T-cell (primary cell): Measurements from ENCODE around the gene GRID2. TPM values are rescaled to one million over a fixed set of nuclear protein-coding genes. Genes with fewer than 3 reads are reported as not detected.
"Not testable (repeated sequence)": the region's sequence is repeated elsewhere in the genome, so short reads cannot be mapped to it uniquely, and the experiment has no call there.

Source experiments
- ATAC-seq, 4 experiments: fragments of 200-7000 bp in 3 of 4; fragments of 150-1000 bp in 1 of 4; cut with Tn5 transposase; replicated peaks in 1 of 4; 1 replicate in 3 of 4; 2 replicates in 1 of 4; pipeline ENCODE4 v1.10.0; 2021; ENCODE audit warnings: moderate library complexity in 3 of 4, mild to moderate bottlenecking in 2 of 4, moderate number of reproducible peaks in 1 of 4
- CTCF ChIA-PET, 2 donors: fragments of 300-600 bp; sonication (Branson Sonifier 250); formaldehyde crosslinking; loops; one replicate each; lab custom pipeline; 2022; ENCODE audit warnings: antibody characterized with exemption in 2 of 2; lab: Charles Lee
- POLR2A ChIA-PET, 2 donors: fragments of 300-600 bp; sonication (Branson Sonifier 250); formaldehyde crosslinking; loops; one replicate each; lab custom pipeline; 2022; ENCODE audit warnings: antibody characterized with exemption in 2 of 2; lab: Charles Lee
- DNase-seq, 35 experiments: peaks; one replicate each; pipeline versions ENCODE4 v3.0.0 to v3.0.0-alpha.2; 2013 to 2023
- H3K27ac ChIP-seq: one replicate; pipeline ENCODE4 v1.5.1; 2013; ENCODE audit warnings: low read length
- H3K27me3 ChIP-seq, 2 experiments: replicated peaks in 1 of 2; 1 replicate in 1 of 2; 2 replicates in 1 of 2; pipeline versions ENCODE4 v1.6.1 to v1.7.0; 2013; ENCODE audit warnings: low read length in 1 of 2, mixed read lengths in 1 of 2; ENCODE audit not compliant: control insufficient read depth in 2 of 2, insufficient read depth in 2 of 2; ENCODE audit errors: extremely low read depth in 1 of 2
- H3K36me3 ChIP-seq, 2 donors: 1 replicate in 1 of 2; 2 replicates in 1 of 2; pipeline versions ENCODE4 v1.6.1 to v1.7.0; 2013; ENCODE audit warnings: low read length in 1 of 2; ENCODE audit not compliant: control insufficient read depth in 2 of 2, insufficient read depth in 1 of 2; ENCODE audit errors: extremely low read depth in 1 of 2
- H3K4me1 ChIP-seq, 2 experiments: 1 replicate in 1 of 2; 2 replicates in 1 of 2; pipeline versions ENCODE4 v1.6.1 to v1.7.0; 2013; ENCODE audit warnings: low read length in 2 of 2, mixed read lengths in 1 of 2; ENCODE audit not compliant: insufficient read depth in 2 of 2, control insufficient read depth in 1 of 2; ENCODE audit errors: extremely low read depth in 1 of 2
- H3K4me3 ChIP-seq, 2 donors: 1 replicate in 1 of 2; 2 replicates in 1 of 2; pipeline versions ENCODE4 v1.5.1 to v1.7.0; 2013; ENCODE audit warnings: mild to moderate bottlenecking in 2 of 2, low read length in 1 of 2, moderate library complexity in 1 of 2; ENCODE audit not compliant: control insufficient read depth in 1 of 2; ENCODE audit errors: extremely low read depth in 1 of 2
- H3K9me3 ChIP-seq: 2 replicates; pipeline ENCODE4 v1.7.0; 2013
- H3K27ac Mint-ChIP-seq, 2 donors: one replicate each; pipeline ENCODE4 v1.8.0; 2020 to 2021; ENCODE audit warnings: mild to moderate bottlenecking in 2 of 2, mixed read lengths in 2 of 2
- H3K27me3 Mint-ChIP-seq, 2 donors: one replicate each; pipeline ENCODE4 v1.8.0; 2021 to 2022; ENCODE audit warnings: mixed read lengths in 2 of 2
- H3K36me3 Mint-ChIP-seq: one replicate; pipeline ENCODE4 v1.8.0; 2021; ENCODE audit warnings: mixed read lengths
- H3K4me1 Mint-ChIP-seq, 3 donors: one replicate each; pipeline ENCODE4 v1.8.0; 2020 to 2022; ENCODE audit warnings: mixed read lengths in 3 of 3, mild to moderate bottlenecking in 1 of 3
- H3K4me3 Mint-ChIP-seq, 3 donors: one replicate each; pipeline ENCODE4 v1.8.0; 2020 to 2022; ENCODE audit warnings: mild to moderate bottlenecking in 3 of 3, mixed read lengths in 3 of 3, moderate library complexity in 3 of 3
- H3K9me3 Mint-ChIP-seq, 3 donors: one replicate each; pipeline ENCODE4 v1.8.0; 2020 to 2022; ENCODE audit warnings: mixed read lengths in 3 of 3
- WGBS: methylation state at CpG from one replicate; pipeline ENCODE4 v1.1.5; 2013; ENCODE audit warnings: missing lambda C conversion rate; ENCODE audit not compliant: insufficient coverage; 5-methylcytosine and 5-hydroxymethylcytosine counted together
- total RNA-seq, 35 experiments: library from RNA in 6 of 35; stranded (reverse) in 6 of 35; fragments of 120-200 nt in 1 of 35; gene quantifications; one replicate each; pipeline versions ENCODE4 v1.2.1 to v1.2.4 and lab custom pipeline; 2013 to 2026

The GRID2 gene
- total RNA-seq, 5 donors from 2014 or later (not counting 1 experiment from before 2014, with no cell fraction given), result 0.13 to 0.18 TPM; not detected in 3

DNA sequence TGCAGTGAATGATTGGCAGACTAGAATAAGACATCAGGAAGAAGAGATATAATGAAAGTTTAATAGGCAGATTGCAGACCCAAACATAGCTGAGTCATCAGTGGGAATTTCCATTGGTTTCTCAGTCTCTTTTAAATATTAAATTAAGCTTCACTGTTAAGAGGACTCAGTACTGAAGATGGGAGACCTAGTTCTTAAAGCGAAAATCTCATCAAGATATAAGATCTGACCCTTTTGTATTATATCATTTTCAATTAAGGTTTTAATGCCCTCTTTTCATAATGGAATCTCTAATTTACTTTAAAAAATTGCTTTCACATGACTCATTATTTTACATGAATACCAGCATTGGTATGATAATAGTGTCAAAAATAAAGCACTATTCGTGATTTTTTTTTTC is 1355.9 kb downstream of the GRID2 start:
- Mint-ChIP-seq H3K9me3 (peaks cover 4 to 12% (median 9%) of the 10 kb centered on the region in 3 donors), H3K4me1 (no peaks in the 10 kb centered on the region), H3K36me3 (no peaks in the 10 kb centered on the region), H3K4me3 (no peak overlapping the region), H3K27ac (no peak overlapping the region), H3K27me3 (no peaks in the 10 kb centered on the region)
- ChIA-PET POLR2A (interaction anchor here in 1 of 2 donors (0.5 kb wide), 1 partner anchor 111 kb away, joined by 3 read pairs; no protein-coding TSS in a partner anchor), CTCF (no interaction called here)
- Histone ChIP-seq H3K27ac (no peak overlapping the region), H3K27me3 (no peaks in the 10 kb centered on the region), H3K4me3 (no peak overlapping the region), H3K9me3 (no peaks in the 10 kb centered on the region), H3K4me1 (no peaks in the 10 kb centered on the region), H3K36me3 (no peaks in the 10 kb centered on the region)
- ATAC-seq (no peak), DNase-seq (no peak)
- no CpG with 5 or more reads among the region's 2 CpGs for WGBS

DNA sequence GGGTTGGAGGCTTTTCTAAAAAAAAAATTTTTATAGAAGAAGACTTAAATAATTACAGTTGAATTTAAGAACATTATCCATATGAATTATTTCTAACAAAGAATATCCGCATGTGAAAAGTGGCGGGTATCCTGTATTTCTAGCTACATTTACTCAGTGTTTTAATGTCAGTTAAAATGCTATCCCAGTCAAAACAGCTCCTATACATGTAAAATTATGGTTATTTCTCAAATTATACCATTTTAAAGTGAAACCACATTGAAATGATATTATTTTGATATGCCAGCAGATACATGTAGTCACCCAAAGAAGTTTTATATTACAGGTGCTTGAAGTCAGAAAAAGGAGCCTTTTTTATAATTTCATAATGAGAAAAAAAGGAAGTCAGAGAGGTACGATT is 1356.3 kb downstream of the GRID2 start:
- H3K27me3 ChIP-seq, result no peaks in the 10 kb centered on the region
- no peak overlapping the region for H3K4me3 ChIP-seq
- Mint-ChIP-seq H3K27me3 (no peaks in the 10 kb centered on the region), H3K9me3 (peaks cover 4 to 12% (median 7%) of the 10 kb centered on the region in 3 donors), H3K36me3 (no peaks in the 10 kb centered on the region), H3K4me3 (no peak overlapping the region), H3K27ac (no peak overlapping the region), H3K4me1 (no peaks in the 10 kb centered on the region)
- WGBS, result no CpG with 5 or more reads among the region's 3 CpGs
- no peaks in the 10 kb centered on the region for H3K36me3 ChIP-seq
- DNase-seq (no peak), ATAC-seq (no peak)
- CTCF ChIA-PET, result no interaction called here
- POLR2A ChIA-PET, result interaction anchor here in 1 of 2 donors (0.5 kb wide), 1 partner anchor 111 kb away, joined by 3 read pairs; no protein-coding TSS in a partner anchor
- no peak overlapping the region for H3K27ac ChIP-seq
- H3K9me3 ChIP-seq, result no peaks in the 10 kb centered on the region
- H3K4me1 ChIP-seq, result no peaks in the 10 kb centered on the region

DNA sequence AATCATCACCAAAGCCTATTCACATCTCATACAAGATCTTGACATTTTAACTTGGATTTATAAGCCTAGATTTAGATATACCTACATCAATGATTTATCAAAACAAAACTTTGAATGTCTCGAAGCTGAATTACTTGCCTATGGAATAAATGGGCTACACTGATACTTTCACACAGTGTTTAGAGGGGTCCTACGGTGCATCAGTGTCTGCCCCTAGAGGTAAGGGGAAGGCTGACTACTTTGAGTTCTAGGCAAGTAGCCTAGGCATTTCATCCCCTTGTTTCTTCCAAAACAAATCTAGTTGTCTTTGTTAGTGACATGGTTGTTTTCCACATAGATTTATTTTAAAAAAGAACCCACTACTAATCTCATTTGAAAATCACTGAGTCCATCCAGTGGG is 1366.7 kb downstream of the GRID2 start:
- no peaks in the 10 kb centered on the region for H3K4me1 ChIP-seq
- Mint-ChIP-seq H3K9me3 (no peaks in the 10 kb centered on the region), H3K4me1 (no peaks in the 10 kb centered on the region), H3K4me3 (no peak overlapping the region), H3K36me3 (no peaks in the 10 kb centered on the region), H3K27ac (no peak overlapping the region), H3K27me3 (no peaks in the 10 kb centered on the region)
- no peaks in the 10 kb centered on the region for H3K9me3 ChIP-seq
- H3K4me3 ChIP-seq, result no peak overlapping the region
- ChIA-PET CTCF (no interaction called here), POLR2A (no interaction called here)
- no peaks in the 10 kb centered on the region for H3K27me3 ChIP-seq
- WGBS, result no CpG with 5 or more reads among the region's 2 CpGs
- H3K27ac ChIP-seq, result no peak overlapping the region
- ATAC-seq (no peak), DNase-seq (no peak)
- no peaks in the 10 kb centered on the region for H3K36me3 ChIP-seq

DNA sequence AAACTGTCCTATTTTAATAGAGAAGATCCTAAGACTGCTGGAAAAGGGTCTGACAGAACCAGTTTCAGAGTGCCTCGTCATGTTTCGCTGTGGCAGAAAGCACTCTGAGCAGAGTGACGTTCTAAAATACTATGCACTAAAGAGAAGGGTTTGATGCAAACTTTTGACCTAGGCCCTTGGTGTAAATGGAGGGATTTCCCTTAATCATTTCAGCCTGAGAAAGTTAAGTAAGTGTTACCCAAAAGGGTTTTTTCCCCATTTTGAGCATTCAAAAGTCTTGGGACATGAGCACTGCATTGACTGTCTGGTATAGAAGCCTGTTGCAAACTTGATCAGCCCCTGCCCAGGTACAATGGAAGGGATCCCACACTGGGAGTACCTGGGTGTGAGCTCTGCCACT is 1367.3 kb downstream of the GRID2 start:
- 100% methylated on average over 1 of the region's 3 CpGs for WGBS
- Histone ChIP-seq H3K36me3 (no peaks in the 10 kb centered on the region), H3K9me3 (no peaks in the 10 kb centered on the region), H3K4me1 (no peaks in the 10 kb centered on the region), H3K4me3 (no peak overlapping the region), H3K27ac (no peak overlapping the region), H3K27me3 (no peaks in the 10 kb centered on the region)
- Mint-ChIP-seq H3K27me3 (no peaks in the 10 kb centered on the region), H3K36me3 (no peaks in the 10 kb centered on the region), H3K9me3 (no peaks in the 10 kb centered on the region), H3K4me1 (no peaks in the 10 kb centered on the region), H3K27ac (no peak overlapping the region), H3K4me3 (no peak overlapping the region)
- ChIA-PET POLR2A (no interaction called here), CTCF (no interaction called here)
- DNase-seq, result no peak
- ATAC-seq, result no peak

DNA sequence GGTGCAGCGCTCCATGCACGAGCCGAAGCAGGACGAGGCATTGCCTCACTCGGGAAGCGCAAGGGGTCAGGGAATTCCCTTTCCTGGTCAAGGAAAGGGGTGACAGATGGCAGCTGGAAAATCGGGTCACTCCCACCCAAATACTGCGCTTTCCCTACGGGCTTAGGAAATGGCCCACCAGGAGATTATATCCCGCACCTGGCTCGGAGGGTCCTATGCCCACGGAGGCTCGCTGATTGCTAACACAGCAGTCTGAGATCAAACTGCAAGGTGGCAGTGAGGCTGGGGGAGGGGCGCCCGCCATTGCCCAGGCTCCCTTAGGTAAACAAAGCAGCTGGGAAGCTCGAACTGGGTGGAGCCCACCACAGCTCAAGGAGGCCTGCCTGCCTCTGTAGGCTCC is 1373.2 kb downstream of the GRID2 start:
- ATAC-seq, H3K4me3 ChIP-seq, H3K27me3 Mint-ChIP-seq, POLR2A ChIA-PET, H3K4me1 ChIP-seq, H3K4me1 Mint-ChIP-seq, H3K9me3 ChIP-seq, H3K27me3 ChIP-seq, H3K36me3 ChIP-seq, H3K36me3 Mint-ChIP-seq, H3K9me3 Mint-ChIP-seq, H3K27ac ChIP-seq, DNase-seq, CTCF ChIA-PET, H3K27ac Mint-ChIP-seq, H3K4me3 Mint-ChIP-seq: not testable (repeated sequence)
- 90% methylated on average over 3 of the region's 16 CpGs for whole genome bisulfite sequencing

DNA sequence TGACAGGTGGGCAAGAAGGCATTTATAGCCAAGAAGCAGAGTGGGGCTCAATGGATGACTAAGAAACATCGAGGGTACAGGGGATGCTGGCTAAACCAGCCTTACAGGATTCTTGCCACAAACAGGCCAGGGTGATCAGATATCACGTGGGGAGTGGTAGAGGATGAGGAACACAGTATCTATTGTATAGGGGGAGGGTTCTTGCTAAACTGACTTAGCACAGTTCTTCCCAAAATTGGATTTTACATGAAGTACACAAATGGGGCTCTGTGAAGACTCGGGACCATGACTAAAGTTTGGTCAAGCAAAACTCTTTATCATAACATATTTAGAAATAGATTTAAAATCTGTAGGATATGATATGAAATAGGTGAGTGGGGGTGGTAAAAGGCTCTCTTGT is 1380.8 kb downstream of the GRID2 start:
- H3K9me3 Mint-ChIP-seq, result peaks cover 0 to 3% (median 2%) of the 10 kb centered on the region in 3 donors
- no peaks in the 10 kb centered on the region for H3K36me3 Mint-ChIP-seq
- ATAC-seq (no peak), DNase-seq (no peak)
- H3K4me1 Mint-ChIP-seq, result no peaks in the 10 kb centered on the region
- no peak overlapping the region for H3K27ac Mint-ChIP-seq
- Histone ChIP-seq H3K36me3 (no peaks in the 10 kb centered on the region), H3K27ac (no peak overlapping the region), H3K4me3 (no peak overlapping the region), H3K27me3 (no peaks in the 10 kb centered on the region), H3K4me1 (no peaks in the 10 kb centered on the region), H3K9me3 (no peaks in the 10 kb centered on the region)
- H3K27me3 Mint-ChIP-seq, result no peaks in the 10 kb centered on the region
- CTCF ChIA-PET, result no interaction called here
- no peak overlapping the region for H3K4me3 Mint-ChIP-seq
- POLR2A ChIA-PET, result no interaction called here
- 47% methylated on average over 2 of the region's 3 CpGs for WGBS

DNA sequence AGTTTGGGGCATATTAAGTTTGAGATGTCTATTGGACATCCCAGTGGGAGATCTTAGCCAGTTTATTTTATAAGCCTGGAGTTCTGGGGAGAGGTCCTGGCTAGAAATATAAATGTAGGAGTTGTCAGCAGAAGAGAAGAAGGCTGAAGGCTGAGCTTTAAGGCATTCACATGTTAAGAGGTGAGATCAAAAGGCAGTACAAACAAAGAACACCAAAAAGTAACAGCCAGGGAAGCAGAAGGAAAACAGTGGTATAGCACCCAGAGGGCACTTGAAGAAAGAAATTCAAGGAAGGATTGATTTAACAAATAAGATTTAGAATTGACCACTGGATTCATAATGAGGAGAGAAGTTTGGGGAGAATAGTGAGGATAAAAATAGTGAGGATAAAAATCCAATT is 1383.5 kb downstream of the GRID2 start:
- H3K4me1 Mint-ChIP-seq, result no peaks in the 10 kb centered on the region
- Histone ChIP-seq H3K9me3 (no peaks in the 10 kb centered on the region), H3K27ac (no peak overlapping the region), H3K27me3 (no peaks in the 10 kb centered on the region), H3K36me3 (no peaks in the 10 kb centered on the region), H3K4me1 (no peaks in the 10 kb centered on the region), H3K4me3 (no peak overlapping the region)
- ATAC-seq (no peak), DNase-seq (no peak)
- CTCF ChIA-PET, result no interaction called here
- POLR2A ChIA-PET, result no interaction called here
- H3K4me3 Mint-ChIP-seq, result no peak overlapping the region
- no peaks in the 10 kb centered on the region for H3K27me3 Mint-ChIP-seq
- H3K9me3 Mint-ChIP-seq, result peaks cover 0 to 3% (median 2%) of the 10 kb centered on the region in 3 donors
- H3K36me3 Mint-ChIP-seq, result no peaks in the 10 kb centered on the region
- H3K27ac Mint-ChIP-seq, result no peak overlapping the region
